HepG2 (cell line): Measurements from ENCODE around the gene MCRIP2. TPM values are rescaled to one million over a fixed set of nuclear protein-coding genes. Genes with fewer than 3 reads are reported as not detected.

Experiments
- CTCF ChIP-seq: sonication (generic); formaldehyde crosslinking; IDR thresholded peaks from 2 replicates; pipeline ENCODE4 v1.5.0; 2020; ENCODE audit warnings: mild to moderate bottlenecking, missing genetic modification reagents, moderate library complexity
- FOXO1 ChIP-seq: sonication (generic); formaldehyde crosslinking; IDR thresholded peaks from 2 replicates; pipeline ENCODE4 v1.4.0; 2020; ENCODE audit warnings: missing genetic modification reagents
- HMGXB4 ChIP-seq, 2 experiments: sonication (generic) in 1 of 2; formaldehyde crosslinking in 1 of 2; IDR thresholded peaks; 2 replicates each; pipeline versions ENCODE4 v1.4.0 to v1.6.1; 2018 to 2020; ENCODE audit warnings: missing genetic modification reagents in 2 of 2, borderline replicate concordance in 1 of 2, low read depth in 1 of 2, mild to moderate bottlenecking in 1 of 2, missing biosample characterization in 1 of 2
- KIAA2018 ChIP-seq: sonication (generic); formaldehyde crosslinking; IDR thresholded peaks from 2 replicates; pipeline ENCODE4 v1.5.0; 2020; ENCODE audit warnings: mild to moderate bottlenecking, missing genetic modification reagents, borderline replicate concordance
- MAFG ChIP-seq: sonication (generic); formaldehyde crosslinking; IDR thresholded peaks from 2 replicates; pipeline ENCODE4 v1.5.1; 2020; ENCODE audit warnings: mild to moderate bottlenecking, missing genetic modification reagents
- MIER3 ChIP-seq: IDR thresholded peaks from 2 replicates; pipeline ENCODE4 v1.6.1; 2016; ENCODE audit warnings: missing compliant biosample characterization, borderline replicate concordance
- PHF20 ChIP-seq: sonication (generic); formaldehyde crosslinking; IDR thresholded peaks from 2 replicates; pipeline ENCODE4 v1.5.0; 2020; ENCODE audit warnings: mild to moderate bottlenecking, missing genetic modification reagents
- PPARG ChIP-seq: conservative IDR thresholded peaks from 2 replicates; pipeline ENCODE4 v1.6.1; 2016; ENCODE audit warnings: missing biosample characterization, missing genetic modification reagents
- PRPF4 ChIP-seq: fragments of 200-400 bp; formaldehyde crosslinking; IDR thresholded peaks from 2 replicates; pipeline ENCODE4 v1.6.1; 2016; ENCODE audit warnings: low read length, low read depth; ENCODE audit not compliant: poor library complexity, severe bottlenecking
- SALL1 ChIP-seq: sonication (generic); formaldehyde crosslinking; IDR thresholded peaks from 2 replicates; pipeline ENCODE4 v1.8.0; 2022; ENCODE audit warnings: mild to moderate bottlenecking, missing genetic modification reagents
- TFE3 ChIP-seq: IDR thresholded peaks from 2 replicates; pipeline ENCODE4 v1.6.1; 2016
- TGIF2 ChIP-seq: IDR thresholded peaks from 2 replicates; pipeline ENCODE4 v1.6.1; 2016; ENCODE audit warnings: control low read depth, missing compliant biosample characterization
- ZBTB38 ChIP-seq: sonication (generic); formaldehyde crosslinking; IDR thresholded peaks from 2 replicates; pipeline ENCODE4 v1.5.1; 2020; ENCODE audit warnings: mild to moderate bottlenecking, missing genetic modification reagents
- ZNF207 ChIP-seq: fragments of 450-650 bp; IDR thresholded peaks from 2 replicates; pipeline ENCODE4 v1.6.1; 2016; ENCODE audit warnings: antibody characterized with exemption, borderline replicate concordance
- ZNF430 ChIP-seq: sonication (generic); formaldehyde crosslinking; IDR thresholded peaks from 2 replicates; pipeline ENCODE4 v1.9.0; 2021; ENCODE audit warnings: mild to moderate bottlenecking, missing genetic modification reagents
- polyA plus RNA-seq, 8 experiments: library from polyadenylated mRNA; depleted of rRNA in 3 of 8; stranded (reverse) in 7 of 8; unstranded in 1 of 8; fragments of >200 nt; fragmentation: Illumina TruSeq in 4 of 8; extraction: Trizol in 4 of 8; gene quantifications; 2 replicates each; pipeline versions ENCODE4 v1.2.1 to v1.2.3, GENCODE V29; 2011 to 2016; ENCODE audit warnings: low read depth in 4 of 8, missing spikeins in 1 of 8, mixed read lengths in 1 of 8; ENCODE audit not compliant: insufficient read depth in 1 of 8
- total RNA-seq, 5 experiments: library from RNA; depleted of rRNA; stranded (reverse); fragments of >200 nt; fragmentation: Illumina TruSeq; extraction: Trizol; gene quantifications; 2 replicates each; pipeline ENCODE4 v1.2.3, GENCODE V29; 2016; ENCODE audit warnings: low read depth in 1 of 5

Gene MCRIP2
- total and polyA plus RNA-seq, 2 of the 13 experiments (the other 11 are each of a cell fraction or from before 2014, with no cell fraction given) = 39.6 to 76.7 TPM

GRCh38 chr16:636206-637080, 5.2 kb upstream of the MCRIP2 start, which contains the start of gene METTL26 (continued):
- no peak; the same call in 1 of the 2 replicates for TF ChIP-seq TFE3 (CRISPR knock-in tag)
- TF ChIP-seq KIAA2018 (CRISPR knock-in tag) = no peak
- peak; percentile 65 for TF ChIP-seq PRPF4
- TF ChIP-seq ZNF430 (CRISPR knock-in tag) = peak; percentile 96
- peak; percentile 75 for TF ChIP-seq ZBTB38 (CRISPR knock-in tag)
- peak; percentile 49; the same call in 1 of the 2 replicates for TF ChIP-seq MIER3 (CRISPR knock-in tag)
- peak; percentile 29; the same call in 1 of the 2 replicates for TF ChIP-seq CTCF
- peak; percentile 94 to 98 for TF ChIP-seq HMGXB4 (CRISPR knock-in tag; IDR thresholded peaks at IDR 0.05; ENCODE audit: borderline replicate concordance in 1 of 2, low read depth in 1 of 2)
- no peak for TF ChIP-seq MAFG (CRISPR knock-in tag)
- peak; percentile 40; the same call in 1 of the 2 replicates for TF ChIP-seq PPARG (CRISPR knock-in tag)
- TF ChIP-seq SALL1 (CRISPR knock-in tag) = peak; percentile 90
- no peak for TF ChIP-seq ZNF207
- peak; percentile 73 for TF ChIP-seq PHF20 (CRISPR knock-in tag)
- TF ChIP-seq TGIF2 = peak; percentile 66; the same call in 1 of the 2 replicates
- peak; percentile 68; the same call in 1 of the 2 replicates for TF ChIP-seq FOXO1
